Coronary artery (tissue), 2 donors: Measurements from ENCODE around the gene PCDHA8.
A peak's percentile ranks its signal among the peaks of the same experiment; 100 is the strongest.
"Not testable (repeated sequence)": the region's sequence is repeated elsewhere in the genome, so short reads cannot be mapped to it uniquely, and the experiment has no call there.

Experiments used
- DNase-seq: peaks from one replicate; pipeline ENCODE4 v3.0.0-alpha.2; 2017; ENCODE audit warnings: low spot score
- H3K27ac ChIP-seq, 2 donors: fragments of 200-600 bp; sonication (generic); one replicate each; pipeline ENCODE4 v1.5.1; 2016 to 2019
- H3K4me3 ChIP-seq: fragments of 200-600 bp; sonication (generic); 2 replicates; pipeline ENCODE4 v1.5.1; 2016; ENCODE audit warnings: mild to moderate bottlenecking, moderate library complexity
- TF ChIP-seq, protein P1 (sequence below): fragments of 200-600 bp; sonication (generic); IDR thresholded peaks from one replicate; pipeline ENCODE4 v1.5.1; 2019; ENCODE audit warnings: antibody characterized with exemption

PCDHA8 gene

DNA sequence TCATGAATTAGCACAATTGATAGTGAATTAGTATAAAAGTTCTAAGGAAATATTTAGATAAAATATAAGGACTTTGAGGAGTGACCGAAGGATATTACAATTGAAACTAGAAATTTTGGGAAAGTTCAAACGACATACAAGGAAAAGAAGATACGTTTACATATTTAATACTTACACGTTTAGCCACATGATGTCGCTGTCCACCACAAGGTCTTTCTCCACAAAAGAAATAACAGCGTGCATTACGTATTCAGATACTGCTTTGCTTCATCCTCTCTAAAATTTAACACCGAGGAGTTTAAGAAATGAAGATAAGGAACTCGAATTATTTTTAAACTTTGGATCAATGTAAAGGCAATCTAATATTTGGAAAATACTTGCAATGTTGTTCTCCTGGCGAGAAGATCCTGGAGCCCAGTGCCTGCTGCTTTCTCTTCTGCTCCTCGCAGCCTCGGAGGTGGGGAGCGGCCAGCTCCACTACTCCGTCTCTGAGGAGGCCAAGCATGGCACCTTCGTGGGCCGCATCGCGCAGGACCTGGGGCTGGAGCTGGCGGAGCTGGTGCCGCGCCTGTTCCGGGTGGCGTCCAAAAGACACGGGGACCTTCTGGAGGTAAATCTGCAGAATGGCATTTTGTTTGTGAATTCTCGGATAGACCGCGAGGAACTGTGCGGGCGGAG lies 40.0 kb upstream of the PCDHA8 start, which contains the start of gene PCDHA3:
Gene PCDHA3, plus strand, starts transcription at position 242 of the 678 bp plus-strand sequence.
- peak within 1 kb of the TSS in 1 of 2 donors; percentile 37 for H3K27ac ChIP-seq
- no peak for DNase-seq

DNA sequence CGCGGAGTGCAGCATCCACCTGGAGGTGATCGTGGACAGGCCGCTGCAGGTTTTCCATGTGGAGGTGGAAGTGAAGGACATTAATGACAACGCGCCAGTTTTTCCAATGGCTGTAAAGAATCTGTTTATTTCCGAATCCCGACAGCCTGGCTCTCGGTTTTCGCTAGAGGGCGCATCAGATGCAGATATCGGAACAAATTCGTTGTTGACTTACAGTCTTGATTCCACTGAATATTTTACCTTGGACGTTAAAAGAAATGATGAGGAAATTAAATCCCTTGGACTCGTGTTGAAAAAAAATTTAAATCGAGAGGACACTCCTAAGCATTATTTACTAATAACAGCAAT lies 39.5 kb upstream of the PCDHA8 start:
- peak overlapping the region in 1 of 2 donors; percentile 37 for H3K27ac ChIP-seq
- DNase-seq = no peak
- TF ChIP-seq, protein P1, sequence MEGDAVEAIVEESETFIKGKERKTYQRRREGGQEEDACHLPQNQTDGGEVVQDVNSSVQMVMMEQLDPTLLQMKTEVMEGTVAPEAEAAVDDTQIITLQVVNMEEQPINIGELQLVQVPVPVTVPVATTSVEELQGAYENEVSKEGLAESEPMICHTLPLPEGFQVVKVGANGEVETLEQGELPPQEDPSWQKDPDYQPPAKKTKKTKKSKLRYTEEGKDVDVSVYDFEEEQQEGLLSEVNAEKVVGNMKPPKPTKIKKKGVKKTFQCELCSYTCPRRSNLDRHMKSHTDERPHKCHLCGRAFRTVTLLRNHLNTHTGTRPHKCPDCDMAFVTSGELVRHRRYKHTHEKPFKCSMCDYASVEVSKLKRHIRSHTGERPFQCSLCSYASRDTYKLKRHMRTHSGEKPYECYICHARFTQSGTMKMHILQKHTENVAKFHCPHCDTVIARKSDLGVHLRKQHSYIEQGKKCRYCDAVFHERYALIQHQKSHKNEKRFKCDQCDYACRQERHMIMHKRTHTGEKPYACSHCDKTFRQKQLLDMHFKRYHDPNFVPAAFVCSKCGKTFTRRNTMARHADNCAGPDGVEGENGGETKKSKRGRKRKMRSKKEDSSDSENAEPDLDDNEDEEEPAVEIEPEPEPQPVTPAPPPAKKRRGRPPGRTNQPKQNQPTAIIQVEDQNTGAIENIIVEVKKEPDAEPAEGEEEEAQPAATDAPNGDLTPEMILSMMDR = no peak
- peak overlapping the region; percentile 66 for H3K4me3 ChIP-seq

More for the DNA sequence above, 40.0 kb upstream of the PCDHA8 start, which contains the start of gene PCDHA3:
- TF ChIP-seq, protein P1 = no peak
- peak within 1 kb of the TSS; percentile 66 for H3K4me3 ChIP-seq

DNA sequence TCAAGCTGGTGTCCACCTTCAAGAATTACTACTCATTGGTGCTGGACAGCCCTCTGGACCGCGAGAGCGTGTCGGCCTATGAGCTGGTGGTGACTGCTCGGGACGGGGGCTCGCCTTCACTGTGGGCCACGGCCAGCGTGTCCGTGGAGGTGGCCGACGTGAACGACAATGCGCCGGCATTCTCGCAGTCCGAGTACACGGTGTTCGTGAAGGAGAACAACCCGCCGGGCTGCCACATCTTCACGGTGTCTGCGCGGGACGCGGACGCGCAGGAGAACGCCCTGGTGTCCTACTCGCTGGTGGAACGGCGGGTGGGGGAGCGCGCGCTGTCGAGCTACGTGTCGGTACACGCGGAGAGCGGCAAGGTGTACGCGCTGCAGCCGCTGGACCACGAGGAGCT lies 38.6 kb upstream of the PCDHA8 start:
- not testable (repeated sequence) for H3K27ac ChIP-seq, DNase-seq
- H3K4me3 ChIP-seq = peak overlapping the region; percentile 66

DNA sequence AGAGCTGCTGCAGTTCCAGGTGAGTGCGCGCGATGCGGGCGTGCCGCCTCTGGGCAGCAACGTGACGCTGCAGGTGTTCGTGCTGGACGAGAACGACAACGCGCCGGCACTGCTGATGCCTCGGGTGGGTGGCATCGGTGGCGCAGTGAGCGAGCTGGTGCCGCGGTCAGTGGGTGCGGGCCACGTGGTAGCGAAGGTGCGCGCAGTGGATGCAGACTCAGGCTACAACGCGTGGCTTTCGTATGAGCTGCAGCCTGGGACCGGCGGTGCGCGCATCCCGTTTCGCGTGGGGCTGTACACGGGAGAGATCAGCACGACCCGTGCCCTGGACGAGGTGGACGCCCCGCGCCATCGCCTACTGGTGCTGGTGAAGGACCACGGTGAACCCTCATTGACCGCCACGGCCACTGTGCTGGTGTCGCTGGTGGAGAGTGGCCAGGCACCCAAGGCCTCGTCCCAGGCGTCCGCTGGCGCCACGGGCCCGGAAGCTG lies 38.2 kb upstream of the PCDHA8 start:
- Histone ChIP-seq H3K27ac (no peak overlapping the region), H3K4me3 (peak overlapping the region; percentile 66)
- no peak for DNase-seq
- TF ChIP-seq, protein P1 = no peak

DNA sequence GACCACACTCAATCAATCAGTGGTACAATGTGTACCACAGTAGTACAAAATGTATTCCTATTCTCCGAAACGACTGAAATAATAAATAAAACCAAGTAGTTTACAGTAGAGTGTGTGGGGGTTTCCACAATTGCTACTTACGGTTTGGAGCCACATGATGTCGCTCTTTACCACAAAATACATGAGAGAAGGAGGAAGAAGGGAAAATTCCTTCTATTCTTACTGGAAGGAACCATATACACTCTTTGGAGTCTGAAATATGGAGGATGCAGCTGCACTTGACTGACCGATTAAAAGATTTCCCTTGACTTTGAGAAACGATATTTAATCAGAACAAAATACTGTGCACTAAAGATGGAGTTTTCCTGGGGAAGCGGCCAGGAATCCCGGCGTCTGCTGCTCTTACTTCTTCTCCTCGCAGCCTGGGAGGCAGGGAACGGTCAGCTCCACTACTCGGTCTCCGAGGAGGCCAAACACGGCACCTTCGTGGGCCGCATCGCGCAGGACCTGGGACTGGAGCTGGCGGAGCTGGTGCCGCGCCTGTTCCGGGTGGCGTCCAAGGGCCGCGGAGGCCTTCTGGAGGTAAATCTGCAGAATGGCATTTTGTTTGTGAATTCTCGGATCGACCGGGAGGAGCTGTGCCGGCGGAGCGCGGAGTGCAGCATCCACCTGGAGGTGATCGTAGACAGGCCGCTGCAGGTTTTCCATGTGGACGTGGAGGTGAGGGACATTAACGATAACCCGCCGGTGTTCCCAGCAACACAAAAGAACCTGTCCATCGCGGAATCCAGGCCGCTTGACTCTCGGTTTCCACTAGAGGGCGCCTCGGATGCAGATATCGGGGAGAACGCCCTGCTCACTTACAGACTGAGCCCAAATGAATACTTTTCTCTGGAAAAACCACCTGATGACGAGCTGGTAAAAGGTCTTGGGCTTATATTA lies 33.9 kb upstream of the PCDHA8 start, which contains the start of gene PCDHA4:
Gene PCDHA4, plus strand, starts transcription at position 235 of the 942 bp plus-strand sequence.
- no peak for DNase-seq
- Histone ChIP-seq H3K4me3 (peak within 1 kb of the TSS; percentile 67), H3K27ac (peak within 1 kb of the TSS in 1 of 2 donors; percentile 53)
- TF ChIP-seq, protein P1 = no peak

DNA sequence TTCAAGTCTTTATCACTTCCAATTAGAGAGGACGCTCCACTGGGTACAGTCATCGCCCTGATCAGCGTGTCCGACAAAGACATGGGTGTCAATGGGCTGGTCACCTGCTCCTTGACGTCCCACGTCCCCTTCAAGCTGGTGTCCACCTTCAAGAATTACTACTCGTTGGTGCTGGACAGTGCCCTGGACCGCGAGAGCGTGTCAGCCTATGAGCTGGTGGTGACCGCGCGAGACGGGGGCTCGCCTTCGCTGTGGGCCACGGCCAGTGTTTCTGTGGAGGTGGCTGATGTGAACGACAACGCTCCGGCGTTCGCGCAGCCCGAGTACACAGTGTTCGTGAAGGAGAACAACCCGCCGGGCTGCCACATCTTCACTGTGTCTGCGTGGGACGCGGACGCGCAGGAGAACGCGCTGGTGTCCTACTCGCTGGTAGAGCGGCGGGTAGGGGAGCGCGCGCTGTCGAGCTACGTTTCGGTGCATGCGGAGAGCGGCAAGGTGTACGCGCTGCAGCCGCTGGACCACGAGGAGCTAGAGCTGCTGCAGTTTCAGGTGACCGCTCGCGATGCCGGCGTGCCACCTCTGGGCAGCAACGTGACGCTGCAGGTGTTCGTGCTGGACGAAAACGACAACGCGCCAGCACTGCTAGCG lies 32.6 kb upstream of the PCDHA8 start:
- not testable (repeated sequence) for H3K27ac ChIP-seq, DNase-seq, H3K4me3 ChIP-seq

DNA sequence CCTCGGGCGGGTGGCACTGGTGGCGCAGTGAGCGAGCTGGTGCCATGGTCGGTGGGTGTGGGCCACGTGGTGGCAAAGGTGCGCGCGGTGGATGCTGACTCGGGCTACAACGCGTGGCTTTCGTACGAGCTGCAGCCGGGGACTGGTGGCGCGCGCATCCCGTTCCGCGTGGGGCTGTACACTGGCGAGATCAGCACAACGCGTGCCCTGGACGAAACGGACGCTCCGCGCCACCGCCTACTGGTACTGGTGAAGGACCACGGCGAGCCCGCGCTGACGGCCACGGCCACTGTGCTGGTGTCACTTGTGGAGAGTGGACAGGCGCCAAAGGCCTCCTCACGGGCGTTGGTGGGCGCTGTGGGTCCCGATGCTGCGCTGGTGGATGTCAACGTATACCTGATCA lies 32.1 kb upstream of the PCDHA8 start:
- no peak for DNase-seq
- TF ChIP-seq, protein P1 = no peak
- Histone ChIP-seq H3K27ac (no peak overlapping the region), H3K4me3 (no peak overlapping the region)
